ENCODE results near the gene NUP85.

Gene NUP85

GRCh38 chr17:75260641-75261335 lies 55.3 kb downstream of the NUP85 start:
- TF ChIP-seq ZFP3 (CRISPR knock-in tag; IDR thresholded peaks at IDR 0.05) (no peak), TSHZ2 (CRISPR knock-in tag; IDR thresholded peaks at IDR 0.05) (no peak)
- peak; percentile 33 for ATAC-seq

GRCh38 chr17:75261336-75262111 lies 56.0 kb downstream of the NUP85 start, which contains the start of the genes GGA3 and MRPS7:
Gene GGA3 (minus strand): TSS chr17:75261606. CDS start chr17:75261587, 19 bp downstream.
Gene MRPS7 (plus strand): TSS chr17:75261879. CDS start chr17:75261901, 22 bp downstream.
- peak; percentile 97 for ATAC-seq
- TF ChIP-seq ZFP3 (CRISPR knock-in tag; IDR thresholded peaks at IDR 0.05) (0 out of 2 replicates have a peak, but pooled peaks have one; percentile 21), PATZ1 (CRISPR knock-in tag; IDR thresholded peaks at IDR 0.05; ENCODE audit: borderline replicate concordance) (0 out of 2 replicates have a peak, but pooled peaks have one; percentile 36), BACH2 (CRISPR knock-in tag; IDR thresholded peaks at IDR 0.05; ENCODE audit: borderline replicate concordance) (no peak)

- no peak for TF ChIP-seq ZC3H10 (CRISPR knock-in tag; IDR thresholded peaks at IDR 0.05)
- no peak for TF ChIP-seq ZNF8 (CRISPR knock-in tag; IDR thresholded peaks at IDR 0.05)
- TF ChIP-seq ISL1 (CRISPR knock-in tag; IDR thresholded peaks at IDR 0.05), result no peak
- TF ChIP-seq ZNF565 (CRISPR knock-in tag; conservative IDR thresholded peaks at IDR 0.05; ENCODE audit: low read depth), result no peak
- TF ChIP-seq ZFP3 (CRISPR knock-in tag; IDR thresholded peaks at IDR 0.05), result no peak
- no peak for TF ChIP-seq GLIS3 (CRISPR knock-in tag; IDR thresholded peaks at IDR 0.05)
- no peak for TF ChIP-seq ARNTL (CRISPR knock-in tag; IDR thresholded peaks at IDR 0.05; ENCODE audit: borderline replicate concordance, low read depth)
- no peak for TF ChIP-seq SNAI2 (CRISPR knock-in tag; IDR thresholded peaks at IDR 0.05)
- no peak for TF ChIP-seq RARB (CRISPR knock-in tag; IDR thresholded peaks at IDR 0.05)
- no peak for TF ChIP-seq ZNF70 (CRISPR knock-in tag; IDR thresholded peaks at IDR 0.05)
- no peak for TF ChIP-seq PATZ1 (CRISPR knock-in tag; IDR thresholded peaks at IDR 0.05; ENCODE audit: borderline replicate concordance)
- no peak for TF ChIP-seq TOX (CRISPR knock-in tag; IDR thresholded peaks at IDR 0.05; ENCODE audit: borderline replicate concordance)
- no peak for TF ChIP-seq TSHZ2 (CRISPR knock-in tag; IDR thresholded peaks at IDR 0.05)
- TF ChIP-seq BACH2 (CRISPR knock-in tag; IDR thresholded peaks at IDR 0.05; ENCODE audit: borderline replicate concordance), result no peak
- ATAC-seq, result peak; percentile 58
Measured at GRCh38 chr17:75262112-75262606, 56.7 kb downstream of the NUP85 start.

GRCh38 chr17:75263055-75263454 lies 57.6 kb downstream of the NUP85 start:
- TF ChIP-seq TSHZ2 (CRISPR knock-in tag; IDR thresholded peaks at IDR 0.05) (no peak), ZNF70 (CRISPR knock-in tag; IDR thresholded peaks at IDR 0.05) (no peak), RARB (CRISPR knock-in tag; IDR thresholded peaks at IDR 0.05) (no peak)
- ATAC-seq, result no peak
